K562 (cell line): Measurements from ENCODE around the gene FOXF2.

ENCODE experiments used
- CTCF ChIP-seq, 3 experiments: IDR thresholded peaks in 2 of 3; conservative IDR thresholded peaks in 1 of 3; 2 replicates each; pipeline ENCODE4 v1.5.1; 2011 to 2012; ENCODE audit warnings: low read length in 3 of 3, mild to moderate bottlenecking in 3 of 3, control low read depth in 2 of 3, improper control_type of control experiment in 1 of 3, inconsistent platforms in 1 of 3, low read depth in 1 of 3, mixed read lengths in 1 of 3, moderate library complexity in 1 of 3; ENCODE audit not compliant: insufficient read depth in 2 of 3
- ETS2 ChIP-seq: IDR thresholded peaks from 2 replicates; pipeline ENCODE4 v1.6.1; 2016; ENCODE audit warnings: borderline replicate concordance, missing genetic modification characterization, mild to moderate bottlenecking, moderate library complexity, missing compliant biosample characterization; ENCODE audit not compliant: poor library complexity, severe bottlenecking
- MTA1 ChIP-seq: fragments of 450-650 bp; IDR thresholded peaks from 2 replicates; pipeline ENCODE4 v1.6.1; 2017; ENCODE audit warnings: borderline replicate concordance
- MTA3 ChIP-seq: fragments of 450-650 bp; formaldehyde crosslinking; IDR thresholded peaks from 2 replicates; pipeline ENCODE4 v1.6.1; 2017; ENCODE audit warnings: mild to moderate bottlenecking, borderline replicate concordance
- POLR2AphosphoS5 ChIP-seq: IDR thresholded peaks from 2 replicates; pipeline ENCODE4 v1.6.1; 2011; ENCODE audit warnings: mild to moderate bottlenecking, low read depth, low read length, moderate library complexity; ENCODE audit not compliant: control insufficient read depth, insufficient read depth
- RNF219 ChIP-seq: fragments of 250-450 bp; sonication (Bioruptor Pico); IDR thresholded peaks from 2 replicates; pipeline ENCODE4 v1.5.0; 2022; ENCODE audit warnings: mild to moderate bottlenecking
- SIN3A ChIP-seq, 2 experiments: fragments of 150-350 bp in 1 of 2; IDR thresholded peaks; 2 replicates each; pipeline ENCODE4 v1.6.1; 2011 to 2016; ENCODE audit warnings: borderline replicate concordance in 2 of 2, low read depth in 2 of 2, low read length in 2 of 2, mild to moderate bottlenecking in 2 of 2, moderate library complexity in 2 of 2; ENCODE audit not compliant: control insufficient read depth in 1 of 2

GRCh38 chr6:1423578-1423977 is 34.2 kb downstream of the FOXF2 start:
- TF ChIP-seq MTA3 (no peak), CTCF (IDR thresholded peaks at IDR 0.05 in 2 of 3, conservative IDR thresholded peaks at IDR 0.05 in 1 of 3; ENCODE audit: insufficient read depth in 2 of 3, low read depth in 1 of 3, low read length in 3 of 3) (no peak), POLR2AphosphoS5 (no peak), SIN3A (IDR thresholded peaks at IDR 0.05; ENCODE audit: borderline replicate concordance in 2 of 2, control insufficient read depth in 1 of 2, low read depth in 2 of 2, low read length in 2 of 2) (no peak), RNF219 (CRISPR knock-in tag) (no peak), MTA1 (no peak), ETS2 (tag) (no peak)
